Gastroesophageal sphincter (tissue), 3 donors: ENCODE measurements around the gene CLSTN2.

Source experiments
- EP300 ChIP-seq: sonication (generic); formaldehyde crosslinking; IDR thresholded peaks from one replicate; pipeline ENCODE4 v1.6.1; 2017; ENCODE audit warnings: antibody characterized with exemption, mild to moderate bottlenecking
- POLR2A ChIP-seq, 2 donors: fragments of 450-650 bp; IDR thresholded peaks; one replicate each; pipeline ENCODE4 v1.6.1; 2017; ENCODE audit warnings: antibody characterized with exemption in 2 of 2, mild to moderate bottlenecking in 2 of 2, moderate library complexity in 1 of 2
- TF ChIP-seq, protein P1 (sequence below), 4 experiments: fragments of 200-600 bp in 2 of 4; fragments of 450-650 bp in 2 of 4; sonication (generic) in 1 of 4; IDR thresholded peaks; one replicate each; pipeline ENCODE4 v1.5.1; 2017 to 2019; ENCODE audit warnings: antibody characterized with exemption in 4 of 4, mild to moderate bottlenecking in 2 of 4, moderate library complexity in 2 of 4

DNA sequence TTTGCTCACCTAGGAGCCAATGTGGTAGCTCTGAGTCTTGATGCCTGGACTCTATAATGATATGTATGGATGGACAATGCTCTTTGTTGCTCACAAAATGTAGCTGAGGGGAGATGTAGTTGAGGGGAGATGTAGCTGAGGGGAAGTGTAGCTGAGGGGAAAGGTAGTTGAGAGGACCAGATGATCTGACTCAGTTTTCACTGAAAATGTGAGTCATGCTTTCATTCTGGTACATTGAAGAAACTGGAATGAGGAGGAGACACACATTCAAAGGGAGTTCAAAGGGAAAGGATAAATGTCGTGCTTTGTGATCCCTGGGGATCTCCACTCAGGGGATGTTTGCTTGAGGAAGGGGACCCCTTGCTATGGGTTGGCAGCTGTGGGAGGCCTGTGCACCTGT lies 440.0 kb downstream of the CLSTN2 start:
- TF ChIP-seq, protein P1, sequence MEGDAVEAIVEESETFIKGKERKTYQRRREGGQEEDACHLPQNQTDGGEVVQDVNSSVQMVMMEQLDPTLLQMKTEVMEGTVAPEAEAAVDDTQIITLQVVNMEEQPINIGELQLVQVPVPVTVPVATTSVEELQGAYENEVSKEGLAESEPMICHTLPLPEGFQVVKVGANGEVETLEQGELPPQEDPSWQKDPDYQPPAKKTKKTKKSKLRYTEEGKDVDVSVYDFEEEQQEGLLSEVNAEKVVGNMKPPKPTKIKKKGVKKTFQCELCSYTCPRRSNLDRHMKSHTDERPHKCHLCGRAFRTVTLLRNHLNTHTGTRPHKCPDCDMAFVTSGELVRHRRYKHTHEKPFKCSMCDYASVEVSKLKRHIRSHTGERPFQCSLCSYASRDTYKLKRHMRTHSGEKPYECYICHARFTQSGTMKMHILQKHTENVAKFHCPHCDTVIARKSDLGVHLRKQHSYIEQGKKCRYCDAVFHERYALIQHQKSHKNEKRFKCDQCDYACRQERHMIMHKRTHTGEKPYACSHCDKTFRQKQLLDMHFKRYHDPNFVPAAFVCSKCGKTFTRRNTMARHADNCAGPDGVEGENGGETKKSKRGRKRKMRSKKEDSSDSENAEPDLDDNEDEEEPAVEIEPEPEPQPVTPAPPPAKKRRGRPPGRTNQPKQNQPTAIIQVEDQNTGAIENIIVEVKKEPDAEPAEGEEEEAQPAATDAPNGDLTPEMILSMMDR (IDR thresholded peaks at IDR 0.05), result no peak
- TF ChIP-seq POLR2A (IDR thresholded peaks at IDR 0.05) (no peak), EP300 (no peak)
